GM19372 (cell line): ENCODE results near the gene ZNF19.

ENCODE experiments used
- ATAC-seq: cut with Tn5 transposase; IDR thresholded peaks from one replicate; pipeline ENCODE4 v1.9.1; 2021; ENCODE audit warnings: mild to moderate bottlenecking, low read depth, moderate library complexity; ENCODE audit not compliant: unreplicated experiment

The ZNF19 gene

GRCh38 chr16:71448274-71448866 lies 40.8 kb downstream of the ZNF19 start:
- ATAC-seq: no peak

GRCh38 chr16:71443714-71444113 lies 45.4 kb downstream of the ZNF19 start:
- ATAC-seq: no peak

- no peak for ATAC-seq
Observed at GRCh38 chr16:71442051-71442440, 47.1 kb downstream of the ZNF19 start, which contains the start of gene TLE7. Gene TLE7 (minus strand): TSS chr16:71442054. CDS start chr16:71433324, 8,730 bp downstream.

- ATAC-seq: no peak
Observed at GRCh38 chr16:71441348-71442050, 47.6 kb downstream of the ZNF19 start.

- no peak for ATAC-seq
Observed at GRCh38 chr16:71440669-71441347, 48.3 kb downstream of the ZNF19 start.

GRCh38 chr16:71439523-71439922 lies 49.6 kb downstream of the ZNF19 start:
- no peak for ATAC-seq

GRCh38 chr16:71436473-71436872 lies 52.7 kb downstream of the ZNF19 start:
- ATAC-seq: no peak

- no peak for ATAC-seq
Observed at GRCh38 chr16:71432906-71433305, 56.2 kb downstream of the ZNF19 start.

GRCh38 chr16:71431991-71432390 lies 57.1 kb downstream of the ZNF19 start:
- no peak for ATAC-seq

- ATAC-seq: no peak
Observed at GRCh38 chr16:71431176-71431575, 57.9 kb downstream of the ZNF19 start.

GRCh38 chr16:71430744-71431143 lies 58.4 kb downstream of the ZNF19 start:
- ATAC-seq: no peak

- ATAC-seq: no peak
Observed at GRCh38 chr16:71429581-71429980, 59.5 kb downstream of the ZNF19 start.

- no peak for ATAC-seq
Observed at GRCh38 chr16:71428883-71429282, 60.2 kb downstream of the ZNF19 start.

GRCh38 chr16:71428385-71428784 lies 60.7 kb downstream of the ZNF19 start:
- no peak for ATAC-seq

- ATAC-seq: no peak
Observed at GRCh38 chr16:71426880-71427615, 62.1 kb downstream of the ZNF19 start.

GRCh38 chr16:71426069-71426879 lies 62.9 kb downstream of the ZNF19 start:
- no peak for ATAC-seq

- no peak for ATAC-seq
Observed at GRCh38 chr16:71425746-71426068, 63.4 kb downstream of the ZNF19 start.

- no peak for ATAC-seq
Observed at GRCh38 chr16:71424626-71425025, 64.5 kb downstream of the ZNF19 start.

- ATAC-seq: no peak
Observed at GRCh38 chr16:71423865-71424264, 65.3 kb downstream of the ZNF19 start.
